WTC11 (cell line): ENCODE results near the gene RRAS.

Experiments
- ESRRA ChIP-seq: sonication (generic); formaldehyde crosslinking; IDR thresholded peaks from 2 replicates; pipeline ENCODE4 v1.8.1; 2022; ENCODE audit warnings: mild to moderate bottlenecking, missing genetic modification reagents, borderline replicate concordance
- FOXP4 ChIP-seq: sonication (generic); formaldehyde crosslinking; IDR thresholded peaks from 2 replicates; pipeline ENCODE4 v1.8.0; 2022; ENCODE audit warnings: mild to moderate bottlenecking, missing genetic modification reagents
- GABPB1 ChIP-seq: sonication (generic); formaldehyde crosslinking; IDR thresholded peaks from 2 replicates; pipeline ENCODE4 v1.8.1; 2023; ENCODE audit warnings: mild to moderate bottlenecking, missing genetic modification reagents
- NFE2L1 ChIP-seq: sonication (generic); formaldehyde crosslinking; IDR thresholded peaks from 2 replicates; pipeline ENCODE4 v1.8.1; 2023; ENCODE audit warnings: missing genetic modification reagents
- NFYB ChIP-seq: sonication (generic); formaldehyde crosslinking; conservative IDR thresholded peaks from 2 replicates; pipeline ENCODE4 v1.8.0; 2022; ENCODE audit warnings: low read depth, missing genetic modification reagents
- USF2 ChIP-seq: sonication (generic); formaldehyde crosslinking; IDR thresholded peaks from 2 replicates; pipeline ENCODE4 v1.8.1; 2023; ENCODE audit warnings: mild to moderate bottlenecking, missing genetic modification reagents, moderate library complexity
- TF ChIP-seq, protein P1 (sequence below): sonication (generic); formaldehyde crosslinking; conservative IDR thresholded peaks from 2 replicates; pipeline ENCODE4 v1.8.1; 2022; ENCODE audit warnings: mild to moderate bottlenecking, missing genetic modification reagents

- TF ChIP-seq NFE2L1 (CRISPR knock-in tag) (no peak), GABPB1 (CRISPR knock-in tag) (no peak), FOXP4 (CRISPR knock-in tag) (no peak), USF2 (no peak), NFYB (no peak), ESRRA (CRISPR knock-in tag) (no peak)
- TF ChIP-seq, protein P1, sequence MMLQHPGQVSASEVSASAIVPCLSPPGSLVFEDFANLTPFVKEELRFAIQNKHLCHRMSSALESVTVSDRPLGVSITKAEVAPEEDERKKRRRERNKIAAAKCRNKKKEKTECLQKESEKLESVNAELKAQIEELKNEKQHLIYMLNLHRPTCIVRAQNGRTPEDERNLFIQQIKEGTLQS (CRISPR knock-in tag) = no peak
Observed at GRCh38 chr19:49645995-49646394, 6.1 kb upstream of the RRAS start.
